Activated CD4-positive, alpha-beta T cell treated with anti-CD3 and anti-CD28 coated beads, Interleukin-2, amount 50 U/mL, for 24 hours (primary cell): ENCODE data around the gene CLDN5.

ENCODE experiments used
- DNase-seq, 2 donors: peaks; one replicate each; pipeline ENCODE4 v3.0.0-alpha.2; 2020; ENCODE audit warnings: low read depth in 1 of 2, low spot score in 1 of 2

Gene CLDN5, protein sequence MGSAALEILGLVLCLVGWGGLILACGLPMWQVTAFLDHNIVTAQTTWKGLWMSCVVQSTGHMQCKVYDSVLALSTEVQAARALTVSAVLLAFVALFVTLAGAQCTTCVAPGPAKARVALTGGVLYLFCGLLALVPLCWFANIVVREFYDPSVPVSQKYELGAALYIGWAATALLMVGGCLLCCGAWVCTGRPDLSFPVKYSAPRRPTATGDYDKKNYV

GRCh38 chr22:19524170-19525115, at the start of gene CLDN5:
Gene CLDN5 (minus strand): TSS chr22:19524410. CDS start chr22:19524255, 155 bp downstream.
- DNase-seq = no peak

GRCh38 chr22:19571995-19572394, 47.8 kb upstream of the CLDN5 start:
- no peak for DNase-seq

DNA sequence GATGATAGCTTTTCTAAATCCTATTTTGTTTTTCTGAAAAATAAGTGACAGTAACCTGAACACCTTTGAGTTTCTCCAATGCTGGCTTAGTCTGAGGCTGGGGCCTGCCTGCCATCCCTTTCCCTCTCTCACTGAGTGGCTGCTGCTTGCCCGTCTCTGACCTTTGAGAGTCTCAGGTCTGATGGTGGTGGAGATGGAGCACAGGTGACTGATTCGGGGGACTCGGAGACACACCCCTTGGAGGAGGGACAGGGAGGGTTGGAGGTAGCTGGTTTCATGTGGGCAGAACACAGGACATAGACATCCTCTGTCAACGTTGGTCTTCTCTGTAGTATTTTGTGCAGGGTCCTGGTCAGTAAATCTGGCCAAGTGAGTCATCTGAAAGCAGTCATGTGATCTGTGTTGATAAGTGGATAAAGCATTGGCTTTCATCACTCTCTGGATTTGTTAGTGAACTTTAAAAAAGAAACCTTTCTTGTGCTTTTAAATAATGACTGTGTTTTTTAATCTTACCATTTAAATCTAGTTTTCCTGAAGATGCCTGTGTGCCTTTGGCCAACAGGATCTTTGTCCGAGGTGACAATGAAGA, 47.1 kb upstream of the CLDN5 start:
- DNase-seq = no peak

- DNase-seq = no peak
Observed at GRCh38 chr22:19569976-19570375, 45.8 kb upstream of the CLDN5 start.

DNA sequence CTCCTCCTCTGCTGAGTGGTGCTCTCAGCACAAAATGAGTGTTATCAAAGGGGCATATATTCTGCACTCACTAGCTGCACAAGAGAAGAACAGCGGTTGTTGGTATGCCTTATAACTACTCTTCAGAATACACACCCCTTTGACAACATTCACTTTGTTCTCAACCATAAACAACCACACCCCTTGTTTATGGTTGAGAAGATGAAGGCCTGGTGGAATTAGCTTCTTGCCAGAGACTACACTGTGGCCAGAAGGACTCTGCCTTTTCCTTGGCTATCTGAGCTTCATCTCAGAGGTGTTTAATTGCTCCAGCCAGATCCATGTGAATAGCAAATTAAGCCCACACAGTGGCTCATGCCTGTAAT, 45.0 kb upstream of the CLDN5 start:
- DNase-seq = no peak

DNA sequence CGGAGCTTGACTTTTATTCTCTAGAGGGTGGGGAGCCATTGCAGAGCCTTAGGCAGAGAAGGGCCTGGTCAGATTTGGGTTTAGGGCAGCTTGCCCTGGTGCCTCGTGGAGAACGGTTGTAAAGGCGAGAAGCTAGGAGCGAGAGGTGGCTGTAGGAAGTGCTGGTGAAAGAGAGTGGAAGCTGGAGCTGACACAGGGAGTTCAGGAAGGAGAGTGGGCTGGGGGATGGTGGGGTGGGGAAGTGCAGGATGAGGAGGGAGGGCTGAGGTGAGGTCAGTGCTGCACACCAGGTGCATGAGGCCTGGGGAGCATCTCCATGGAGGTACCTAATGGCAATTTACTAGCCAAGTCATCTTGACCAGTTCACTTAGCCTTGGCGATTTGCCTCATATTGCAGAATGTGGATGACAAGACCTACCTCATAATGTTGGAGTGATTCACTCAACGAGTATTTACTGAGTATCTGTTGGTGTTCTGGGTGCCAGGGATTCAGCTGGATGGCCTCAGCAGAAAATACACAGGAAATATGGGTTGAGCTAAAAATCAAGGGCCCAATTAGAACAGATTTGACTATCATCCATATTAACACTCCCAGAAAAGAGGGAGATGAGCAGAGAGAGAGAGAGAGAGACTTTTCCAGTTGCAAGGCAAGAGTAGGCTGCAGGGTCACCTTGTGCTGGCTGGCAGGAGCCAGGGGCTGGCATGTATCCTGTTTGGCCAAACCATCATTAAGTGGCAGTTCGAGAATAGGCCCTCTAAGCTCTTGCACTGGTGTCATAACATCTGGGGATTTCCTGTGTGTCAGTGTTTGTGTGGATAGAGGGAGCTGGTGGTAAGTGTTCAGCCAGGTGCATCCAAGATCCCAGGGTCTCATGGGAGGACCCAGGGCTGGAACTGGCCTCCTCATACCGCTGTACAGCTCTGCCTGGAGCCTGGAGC, 44.4 kb upstream of the CLDN5 start:
- no peak for DNase-seq

DNA sequence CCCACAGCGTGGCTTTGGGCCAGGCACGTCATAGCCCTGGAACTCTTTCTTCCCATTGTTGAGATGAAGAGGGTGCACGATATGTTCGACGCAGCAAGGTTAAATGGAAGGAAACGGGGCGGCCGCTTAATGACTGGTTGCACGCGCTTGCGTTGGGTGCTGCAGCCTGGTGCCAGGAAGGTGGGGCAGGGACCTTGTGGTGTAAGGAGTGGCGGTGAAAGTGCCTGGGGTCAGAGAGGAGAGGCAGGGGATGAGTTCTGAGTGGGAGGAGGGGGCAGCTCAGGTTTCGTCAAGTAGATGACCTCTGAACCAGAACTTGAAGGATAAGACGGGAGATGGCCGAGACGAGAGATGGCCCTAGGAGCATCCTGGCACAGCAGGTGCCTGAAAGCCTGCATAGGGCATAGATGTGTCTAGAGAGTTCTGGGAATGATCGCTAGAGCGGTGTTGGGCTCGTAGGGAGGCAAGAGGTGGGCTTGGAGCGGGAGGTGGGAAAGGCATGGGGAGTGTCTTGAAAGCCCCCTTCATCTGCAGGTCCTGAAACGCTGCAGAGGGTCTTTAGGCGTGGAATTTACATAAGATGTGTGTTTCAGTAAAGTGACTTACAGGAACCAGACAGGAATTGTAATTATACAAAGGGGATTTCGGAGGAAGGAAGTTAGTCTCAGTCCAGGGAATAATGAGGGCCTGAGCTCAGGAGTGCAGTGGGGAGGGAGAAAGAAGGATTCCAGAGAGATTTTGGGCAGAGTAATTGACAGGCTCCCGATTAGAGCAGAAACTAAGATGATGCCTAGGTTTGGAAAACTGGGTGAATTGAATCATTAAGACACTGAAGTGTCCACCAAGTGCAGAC, 43.2 kb upstream of the CLDN5 start:
- no peak for DNase-seq

GRCh38 chr22:19566279-19567156, 42.3 kb upstream of the CLDN5 start:
- DNase-seq = no peak

- no peak for DNase-seq
Observed at GRCh38 chr22:19565382-19566278, 41.4 kb upstream of the CLDN5 start.

- no peak for DNase-seq
Observed at GRCh38 chr22:19559956-19560355, 35.7 kb upstream of the CLDN5 start.

DNA sequence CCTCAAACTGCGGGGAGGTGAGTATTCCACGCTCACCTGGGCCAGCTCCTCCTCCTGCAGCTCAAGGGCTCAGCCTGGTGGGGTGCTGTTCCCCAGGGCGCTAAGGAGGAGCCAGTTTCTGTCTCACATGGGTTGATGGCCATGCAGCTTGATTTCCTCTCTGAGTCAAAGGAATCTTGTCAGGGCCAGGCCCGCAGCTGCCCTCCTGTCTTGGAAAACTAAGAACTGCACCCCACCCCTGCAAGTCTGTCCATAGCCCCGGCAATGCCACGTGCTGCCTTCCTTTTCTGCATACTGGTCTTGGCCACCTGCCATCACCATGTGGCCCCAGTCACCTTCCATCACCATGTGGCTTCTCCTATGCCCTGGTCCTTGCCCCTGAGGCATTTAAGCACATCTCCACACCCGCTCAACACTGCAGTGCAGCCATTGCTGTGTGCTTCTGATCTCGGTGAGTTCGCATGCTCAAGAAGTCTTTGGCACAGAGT, 35.2 kb upstream of the CLDN5 start:
- DNase-seq = no peak

DNA sequence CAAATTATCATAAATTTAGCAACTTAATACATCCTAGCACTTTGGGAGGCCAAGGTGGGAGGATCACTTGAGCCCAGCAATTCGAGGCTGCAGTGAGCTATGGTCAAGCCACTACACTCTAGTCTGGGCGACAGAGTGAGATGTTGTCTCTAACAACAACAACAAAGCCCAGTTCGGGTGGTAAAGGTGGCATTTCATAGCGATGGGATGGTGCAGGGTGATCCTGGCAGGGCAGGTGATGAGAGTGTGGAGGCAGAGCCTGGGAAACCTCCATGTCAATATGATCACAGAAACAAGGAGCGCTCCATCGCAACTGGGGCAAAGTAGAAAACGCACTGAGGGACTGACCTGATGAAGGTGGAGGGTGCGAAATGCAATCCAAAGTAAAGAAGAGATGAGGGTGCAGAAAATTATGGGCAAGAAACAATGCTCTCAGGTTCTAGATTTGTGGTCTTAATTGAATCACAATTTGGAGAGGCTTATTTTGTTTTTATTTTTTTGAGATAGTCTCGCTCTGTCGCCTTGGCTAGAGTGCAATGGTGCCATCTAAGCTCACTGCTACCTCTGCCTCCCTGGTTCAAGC, 32.8 kb upstream of the CLDN5 start:
- DNase-seq = no peak

DNA sequence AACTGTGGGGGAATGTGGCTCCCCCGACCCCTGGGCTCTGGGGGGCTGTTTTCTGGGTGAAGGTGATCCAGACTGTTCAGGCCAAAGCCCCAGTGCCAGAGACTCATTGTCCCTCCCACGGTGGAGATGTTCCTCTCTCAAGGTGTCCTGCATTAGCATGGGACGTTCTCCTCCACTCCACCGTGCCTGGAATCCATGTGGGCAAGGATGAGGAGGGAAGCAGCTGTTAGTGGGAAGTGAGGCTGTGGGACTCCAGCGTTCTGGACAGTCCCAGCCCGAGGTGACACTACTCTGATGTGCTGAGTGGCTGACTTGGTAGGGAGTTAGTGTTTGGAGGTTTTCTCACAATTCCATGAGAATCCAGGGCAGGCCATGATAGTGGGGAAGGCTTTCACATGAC, 31.4 kb upstream of the CLDN5 start:
- no peak for DNase-seq

DNA sequence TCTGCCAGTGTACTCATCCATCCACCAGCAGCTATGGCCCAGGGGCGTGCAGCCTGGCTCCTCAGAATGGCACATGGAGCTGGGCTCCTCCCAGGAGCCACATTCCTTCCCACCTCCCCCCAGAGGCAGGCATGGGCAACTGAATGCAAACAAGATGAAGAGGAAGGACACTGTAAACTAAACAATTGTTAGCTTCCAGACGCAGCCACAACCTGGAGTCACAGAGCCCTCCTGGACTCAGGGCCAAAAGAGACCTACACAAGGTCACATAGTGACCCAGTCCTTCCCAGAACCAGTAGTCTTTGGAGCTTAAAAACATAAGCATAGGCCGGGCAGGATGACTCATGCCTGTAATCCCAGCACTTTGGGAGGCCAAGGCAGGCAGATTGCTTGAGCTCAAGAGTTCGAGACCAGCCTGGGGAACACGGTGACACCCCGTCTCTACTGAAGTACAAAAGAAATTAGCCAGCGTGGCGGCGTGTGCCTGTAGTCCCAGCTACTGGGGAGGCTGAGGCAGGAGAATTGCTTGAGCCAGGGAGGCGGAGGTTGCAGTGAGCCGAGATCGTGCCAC, 30.7 kb upstream of the CLDN5 start:
- no peak for DNase-seq

DNA sequence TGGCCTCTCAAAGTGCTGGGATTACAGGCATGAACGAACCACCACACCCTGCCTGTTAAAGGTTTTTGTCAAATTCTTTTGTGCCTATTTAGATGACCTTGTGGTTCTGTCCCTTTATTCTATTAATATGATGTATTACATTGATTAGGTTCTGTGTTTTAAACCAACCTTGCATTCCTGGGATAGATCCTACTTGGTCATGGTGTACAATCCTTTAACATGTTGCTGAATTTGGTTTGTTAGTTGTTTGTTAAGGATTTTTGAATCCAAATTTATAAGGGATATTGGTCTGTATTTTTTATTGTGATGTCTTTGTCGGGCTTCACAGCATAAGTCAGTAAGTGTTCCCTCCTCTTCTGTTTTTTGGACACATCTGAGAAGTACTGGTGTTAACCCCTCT, 29.0 kb upstream of the CLDN5 start:
- DNase-seq = no peak

- DNase-seq = no peak
Observed at GRCh38 chr22:19550382-19550781, 26.2 kb upstream of the CLDN5 start.

- no peak for DNase-seq
Observed at GRCh38 chr22:19549428-19549827, 25.2 kb upstream of the CLDN5 start.
